HepG2 (cell line): ENCODE data around the gene CCL18. TPM values are rescaled to one million over a fixed set of nuclear protein-coding genes. Genes with fewer than 3 reads are reported as not detected.
A peak's percentile ranks its signal among the peaks of the same experiment; 100 is the strongest.

ENCODE experiments used
- ATF7-NPFF ChIP-seq: sonication (generic); formaldehyde crosslinking; IDR thresholded peaks from 2 replicates; pipeline ENCODE4 v1.8.1; 2023; ENCODE audit warnings: mild to moderate bottlenecking, low read depth, missing genetic modification reagents, moderate library complexity
- CEBPB ChIP-seq: IDR thresholded peaks from 2 replicates; pipeline ENCODE4 v1.6.1; 2011; ENCODE audit warnings: low read depth, low read length, improper control_type of control experiment, borderline replicate concordance
- CTCF ChIP-seq: sonication (generic); formaldehyde crosslinking; IDR thresholded peaks from 2 replicates; pipeline ENCODE4 v1.5.0; 2020; ENCODE audit warnings: mild to moderate bottlenecking, missing genetic modification reagents, moderate library complexity
- DDIT3 ChIP-seq: sonication (generic); formaldehyde crosslinking; IDR thresholded peaks from 2 replicates; pipeline ENCODE4 v1.4.0; 2020; ENCODE audit warnings: mild to moderate bottlenecking, missing genetic modification reagents
- E2F5 ChIP-seq: sonication (generic); formaldehyde crosslinking; conservative IDR thresholded peaks from 2 replicates; pipeline ENCODE4 v1.4.0; 2020; ENCODE audit warnings: missing genetic modification reagents
- GABPB1 ChIP-seq: IDR thresholded peaks from 2 replicates; pipeline ENCODE4 v1.6.1; 2016; ENCODE audit warnings: mild to moderate bottlenecking, missing genetic modification reagents, moderate library complexity, missing compliant biosample characterization
- GATAD2A ChIP-seq: IDR thresholded peaks from 2 replicates; pipeline ENCODE4 v1.6.1; 2016
- IKZF5 ChIP-seq: IDR thresholded peaks from 2 replicates; pipeline ENCODE4 v1.6.1; 2018; ENCODE audit warnings: missing genetic modification reagents, mild to moderate bottlenecking, missing compliant biosample characterization
- MAFF ChIP-seq: IDR thresholded peaks from 2 replicates; pipeline ENCODE4 v1.6.1; 2011; ENCODE audit warnings: low read depth, low read length, improper control_type of control experiment
- MAFK ChIP-seq, 2 experiments: IDR thresholded peaks in 1 of 2; conservative IDR thresholded peaks in 1 of 2; 2 replicates each; pipeline ENCODE4 v1.6.1; 2011; ENCODE audit warnings: improper control_type of control experiment in 2 of 2, low read length in 2 of 2
- NKX3-1 ChIP-seq: sonication (generic); formaldehyde crosslinking; IDR thresholded peaks from 2 replicates; pipeline ENCODE4 v1.5.0; 2020; ENCODE audit warnings: missing genetic modification reagents
- NR2F6 ChIP-seq, 2 experiments: IDR thresholded peaks; 2 replicates each; pipeline ENCODE4 v1.6.1; 2016; ENCODE audit warnings: antibody characterized with exemption in 1 of 2, mild to moderate bottlenecking in 1 of 2
- PCBP2 ChIP-seq: fragments of 200-400 bp; formaldehyde crosslinking; optimal IDR thresholded peaks from 2 replicates; pipeline ENCODE3; 2018; ENCODE audit warnings: low read length, low read depth; ENCODE audit not compliant: poor library complexity, severe bottlenecking
- PHF20 ChIP-seq: sonication (generic); formaldehyde crosslinking; IDR thresholded peaks from 2 replicates; pipeline ENCODE4 v1.5.0; 2020; ENCODE audit warnings: mild to moderate bottlenecking, missing genetic modification reagents
- POLR2A ChIP-seq, 2 experiments: IDR thresholded peaks; 2 replicates each; pipeline ENCODE4 v1.6.1; 2011; ENCODE audit warnings: low read depth in 2 of 2, low read length in 2 of 2, mild to moderate bottlenecking in 1 of 2, moderate library complexity in 1 of 2; ENCODE audit not compliant: insufficient read depth in 1 of 2
- RAD21 ChIP-seq: fragments of 450-650 bp; formaldehyde crosslinking; IDR thresholded peaks from 2 replicates; pipeline ENCODE4 v1.5.0; 2020; ENCODE audit warnings: mild to moderate bottlenecking
- SALL1 ChIP-seq: sonication (generic); formaldehyde crosslinking; IDR thresholded peaks from 2 replicates; pipeline ENCODE4 v1.8.0; 2022; ENCODE audit warnings: mild to moderate bottlenecking, missing genetic modification reagents
- STAG1 ChIP-seq: sonication (generic); formaldehyde crosslinking; IDR thresholded peaks from 2 replicates; pipeline ENCODE4 v1.4.0; 2020; ENCODE audit warnings: missing genetic modification reagents
- XRCC5 ChIP-seq: fragments of 200-400 bp; formaldehyde crosslinking; optimal IDR thresholded peaks from 2 replicates; pipeline ENCODE3; 2017; ENCODE audit warnings: mild to moderate bottlenecking, low read length
- ZBTB7B ChIP-seq: sonication (generic); formaldehyde crosslinking; IDR thresholded peaks from 2 replicates; pipeline ENCODE4 v1.4.0; 2020; ENCODE audit warnings: missing genetic modification reagents
- ZFP62 ChIP-seq: sonication (generic); formaldehyde crosslinking; IDR thresholded peaks from 2 replicates; pipeline ENCODE4 v1.4.0; 2020; ENCODE audit warnings: missing genetic modification reagents
- ZMAT5 ChIP-seq: sonication (generic); formaldehyde crosslinking; IDR thresholded peaks from 2 replicates; pipeline ENCODE4 v1.5.0; 2020; ENCODE audit warnings: mild to moderate bottlenecking, low read depth, missing genetic modification reagents, borderline replicate concordance
- ZNF12 ChIP-seq: sonication (generic); formaldehyde crosslinking; IDR thresholded peaks from 2 replicates; pipeline ENCODE4 v1.5.0; 2020; ENCODE audit warnings: missing genetic modification reagents
- ZNF263 ChIP-seq: sonication (generic); formaldehyde crosslinking; IDR thresholded peaks from 2 replicates; pipeline ENCODE4 v1.4.0; 2020; ENCODE audit warnings: missing genetic modification reagents
- polyA plus RNA-seq, 8 experiments: library from polyadenylated mRNA; depleted of rRNA in 3 of 8; stranded (reverse) in 7 of 8; unstranded in 1 of 8; fragments of >200 nt; fragmentation: Illumina TruSeq in 4 of 8; extraction: Trizol in 4 of 8; gene quantifications; 2 replicates each; pipeline versions ENCODE4 v1.2.1 to v1.2.3, GENCODE V29; 2011 to 2016; ENCODE audit warnings: low read depth in 4 of 8, missing spikeins in 1 of 8, mixed read lengths in 1 of 8; ENCODE audit not compliant: insufficient read depth in 1 of 8
- total RNA-seq, 5 experiments: library from RNA; depleted of rRNA; stranded (reverse); fragments of >200 nt; fragmentation: Illumina TruSeq; extraction: Trizol; gene quantifications; 2 replicates each; pipeline ENCODE4 v1.2.3, GENCODE V29; 2016; ENCODE audit warnings: low read depth in 1 of 5
- TF ChIP-seq, protein P1 (sequence below): sonication (generic); formaldehyde crosslinking; IDR thresholded peaks from 2 replicates; pipeline ENCODE4 v1.4.0; 2020; ENCODE audit warnings: missing genetic modification reagents
- TF ChIP-seq, protein P2 (sequence below): IDR thresholded peaks from 2 replicates; pipeline ENCODE4 v1.6.1; 2016; ENCODE audit warnings: low read depth, borderline replicate concordance

Gene CCL18
- total and polyA plus RNA-seq, 2 of the 13 experiments (the other 11 are each of a cell fraction or from before 2014, with no cell fraction given) = not detected

DNA sequence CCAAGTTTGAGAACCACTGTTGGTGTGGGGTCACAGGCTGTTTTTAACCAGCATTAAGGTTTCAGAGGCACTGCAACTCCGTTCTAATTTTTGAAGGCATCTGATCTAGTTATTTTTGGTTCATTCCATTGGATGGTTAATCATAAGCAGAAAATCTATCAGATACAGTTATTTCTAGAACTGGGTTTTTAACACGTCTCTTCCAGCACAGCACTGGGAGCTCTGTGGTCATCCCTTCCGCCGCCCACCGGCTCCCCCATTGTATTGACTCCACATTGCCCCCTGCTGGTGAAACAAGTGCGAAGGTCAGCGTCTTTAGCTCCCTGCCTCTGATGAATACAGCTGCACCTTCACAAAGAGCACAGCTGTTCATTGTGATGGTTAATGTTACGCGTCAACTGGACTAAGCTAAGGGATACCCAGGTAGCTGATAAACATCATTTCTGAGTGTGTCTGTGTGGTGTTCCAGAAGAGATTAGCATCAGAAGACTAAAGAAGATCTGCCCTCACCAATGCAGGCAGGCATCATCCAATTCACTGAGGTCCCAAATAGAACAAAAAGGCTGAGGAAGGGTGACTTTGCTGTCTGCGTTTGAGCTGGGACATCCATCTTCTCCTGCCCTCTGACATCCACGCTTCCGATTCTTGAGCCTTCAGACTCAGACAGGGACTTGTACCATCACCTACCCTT, 8.5 kb downstream of the CCL18 start (continued):
- TF ChIP-seq PCBP2 (no peak), ATF7-NPFF (CRISPR knock-in tag) (no peak), GABPB1 (CRISPR knock-in tag) (no peak), ZMAT5 (CRISPR knock-in tag) (no peak), PHF20 (CRISPR knock-in tag) (no peak), STAG1 (CRISPR knock-in tag) (peak; percentile 75), CEBPB (no peak), NR2F6 (IDR thresholded peaks at IDR 0.05) (no peak), NR2F6 (CRISPR knock-in tag; IDR thresholded peaks at IDR 0.05) (no peak), ZBTB7B (CRISPR knock-in tag) (no peak), RAD21 (CRISPR knock-in tag) (peak; percentile 65; the same call in 1 of the 2 replicates), NKX3-1 (CRISPR knock-in tag) (no peak), XRCC5 (peak; percentile 60), CTCF (CRISPR knock-in tag) (peak; percentile 81), ZNF263 (CRISPR knock-in tag) (peak; percentile 94), ZNF12 (no peak), ZFP62 (CRISPR knock-in tag) (no peak), E2F5 (CRISPR knock-in tag) (no peak), GATAD2A (CRISPR knock-in tag) (no peak), MAFF (peak; percentile 38; the same call in 1 of the 2 replicates), MAFK (conservative IDR thresholded peaks at IDR 0.05 in 1 of 2, IDR thresholded peaks at IDR 0.05 in 1 of 2; ENCODE audit: low read length in 2 of 2) (peak; percentile 26 to 36; a peak in 1 of 4 replicates), IKZF5 (CRISPR knock-in tag) (no peak), POLR2A (IDR thresholded peaks at IDR 0.05; ENCODE audit: insufficient read depth in 1 of 2, low read depth in 2 of 2, low read length in 2 of 2) (no peak), SALL1 (CRISPR knock-in tag) (peak; percentile 30; the same call in 1 of the 2 replicates), DDIT3 (CRISPR knock-in tag) (no peak)
- TF ChIP-seq, protein P1, sequence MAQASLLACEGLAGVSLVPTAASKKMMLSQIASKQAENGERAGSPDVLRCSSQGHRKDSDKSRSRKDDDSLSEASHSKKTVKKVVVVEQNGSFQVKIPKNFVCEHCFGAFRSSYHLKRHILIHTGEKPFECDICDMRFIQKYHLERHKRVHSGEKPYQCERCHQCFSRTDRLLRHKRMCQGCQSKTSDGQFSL (CRISPR knock-in tag) = peak; percentile 85; the same call in 1 of the 2 replicates
- TF ChIP-seq, protein P2, sequence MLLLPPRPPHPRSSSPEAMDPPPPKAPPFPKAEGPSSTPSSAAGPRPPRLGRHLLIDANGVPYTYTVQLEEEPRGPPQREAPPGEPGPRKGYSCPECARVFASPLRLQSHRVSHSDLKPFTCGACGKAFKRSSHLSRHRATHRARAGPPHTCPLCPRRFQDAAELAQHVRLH = no peak
